ENCODE data around the gene SPINK6. TPM values are rescaled to one million over a fixed set of nuclear protein-coding genes. Genes with fewer than 3 reads are reported as not detected.

The SPINK6 gene
- polyA plus RNA-seq, 1 donor (not counting 4 experiments of a cell fraction or from before 2014, with no cell fraction given), result 35.5 TPM

DNA sequence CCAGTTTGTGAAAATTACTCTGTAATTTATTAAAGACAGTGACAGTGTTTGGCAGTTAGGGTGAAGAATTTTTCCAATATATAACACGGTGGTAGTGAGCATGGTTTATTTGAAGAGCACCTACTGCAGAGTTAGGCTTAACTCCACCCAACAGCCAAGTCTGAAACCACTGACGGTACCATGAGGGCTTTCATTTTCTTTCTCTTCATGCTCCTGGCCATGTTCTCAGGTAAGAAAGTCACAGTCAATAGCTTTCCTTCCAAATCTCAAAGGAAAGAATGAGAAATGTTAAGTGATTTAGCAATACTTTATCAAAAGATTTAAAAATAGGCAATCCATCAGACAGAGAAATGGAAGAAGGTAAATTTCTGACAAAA lies 35.6 kb downstream of the SPINK6 start, which contains the start of gene MARCOL:
TSS of gene MARCOL (plus strand) at position 108 of the 377 bp plus-strand sequence. CDS start at position 181, 73 bp downstream.
- no peak within 1 kb of the TSS for H2AFZ ChIP-seq (ENCODE audit: control insufficient read depth, low read length)

DNA sequence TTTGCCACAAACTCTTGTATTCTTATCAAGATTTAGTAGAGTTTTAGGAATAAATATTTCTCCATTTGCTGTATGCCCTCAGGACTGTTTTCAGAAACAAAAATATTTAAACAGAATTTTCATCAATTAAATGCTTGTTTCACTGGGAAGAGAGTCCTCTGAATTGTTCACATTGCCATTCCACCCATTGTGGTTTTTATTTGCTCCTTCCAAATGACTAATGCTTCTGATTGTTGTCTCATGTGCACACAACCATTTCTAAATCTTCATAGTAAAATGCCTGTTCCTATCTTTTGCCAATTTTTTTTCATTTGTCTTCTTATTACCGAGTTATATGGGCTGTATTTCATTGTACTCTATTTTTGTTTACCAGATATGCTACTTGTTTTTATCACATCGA lies 46.1 kb downstream of the SPINK6 start:
- no peak for DNase-seq (ENCODE audit: low read depth, low spot score)
- Histone ChIP-seq H3K9me3 (ENCODE audit: control insufficient read depth, low read depth, low read length) (no peaks in the 10 kb centered on the region), H3K4me3 (ENCODE audit: control insufficient read depth in 2 of 3, extremely low read depth in 1 of 3, insufficient read depth in 2 of 3, low read depth in 1 of 3, low read length in 3 of 3) (no peak overlapping the region), H2AFZ (ENCODE audit: control insufficient read depth, low read length) (no peak overlapping the region), H4K20me1 (ENCODE audit: control insufficient read depth, extremely low read depth, insufficient read depth, low read length) (no peaks in the 10 kb centered on the region), H3K27ac (ENCODE audit: control insufficient read depth, insufficient read depth, low read length) (no peak overlapping the region), H3K4me2 (ENCODE audit: control insufficient read depth, extremely low read depth, insufficient read depth, low read depth, low read length) (no peak overlapping the region), H3K36me3 (ENCODE audit: control insufficient read depth in 2 of 2, extremely low read depth in 1 of 2, insufficient read depth in 2 of 2, low read length in 2 of 2) (no peaks in the 10 kb centered on the region), H3K9ac (ENCODE audit: control insufficient read depth, extremely low read depth, insufficient read depth, low read length) (no peak overlapping the region), H3K79me2 (ENCODE audit: control insufficient read depth, insufficient read depth, low read length) (no peaks in the 10 kb centered on the region), H3K9me1 (ENCODE audit: control insufficient read depth, extremely low read depth, insufficient read depth, low read length) (no peaks in the 10 kb centered on the region), H3K4me1 (ENCODE audit: control insufficient read depth, extremely low read depth, insufficient read depth, low read length) (no peaks in the 10 kb centered on the region), H3K27me3 (ENCODE audit: control insufficient read depth, extremely low read depth, insufficient read depth, low read length) (no peaks in the 10 kb centered on the region)
- dilution Hi-C loops (cut with MboI; ENCODE audit: extremely low pct_ligation_motif_present, low sequenced_read_pairs), result no loop called here
- TF ChIP-seq, protein P1, sequence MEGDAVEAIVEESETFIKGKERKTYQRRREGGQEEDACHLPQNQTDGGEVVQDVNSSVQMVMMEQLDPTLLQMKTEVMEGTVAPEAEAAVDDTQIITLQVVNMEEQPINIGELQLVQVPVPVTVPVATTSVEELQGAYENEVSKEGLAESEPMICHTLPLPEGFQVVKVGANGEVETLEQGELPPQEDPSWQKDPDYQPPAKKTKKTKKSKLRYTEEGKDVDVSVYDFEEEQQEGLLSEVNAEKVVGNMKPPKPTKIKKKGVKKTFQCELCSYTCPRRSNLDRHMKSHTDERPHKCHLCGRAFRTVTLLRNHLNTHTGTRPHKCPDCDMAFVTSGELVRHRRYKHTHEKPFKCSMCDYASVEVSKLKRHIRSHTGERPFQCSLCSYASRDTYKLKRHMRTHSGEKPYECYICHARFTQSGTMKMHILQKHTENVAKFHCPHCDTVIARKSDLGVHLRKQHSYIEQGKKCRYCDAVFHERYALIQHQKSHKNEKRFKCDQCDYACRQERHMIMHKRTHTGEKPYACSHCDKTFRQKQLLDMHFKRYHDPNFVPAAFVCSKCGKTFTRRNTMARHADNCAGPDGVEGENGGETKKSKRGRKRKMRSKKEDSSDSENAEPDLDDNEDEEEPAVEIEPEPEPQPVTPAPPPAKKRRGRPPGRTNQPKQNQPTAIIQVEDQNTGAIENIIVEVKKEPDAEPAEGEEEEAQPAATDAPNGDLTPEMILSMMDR (optimal IDR thresholded peaks at IDR 0.05 in 1 of 3, IDR thresholded peaks at IDR 0.05 in 1 of 3, conservative IDR thresholded peaks at IDR 0.05 in 1 of 3; ENCODE audit: extremely low read depth in 1 of 3, insufficient read depth in 2 of 3, low read length in 3 of 3), result no peak
- TF ChIP-seq EZH2 (IDR thresholded peaks at IDR 0.05; ENCODE audit: low read length), result no peak
- no peak for FAIRE-seq

More for the DNA sequence above, 35.6 kb downstream of the SPINK6 start, which contains the start of gene MARCOL:
- no peak within 1 kb of the TSS for H3K9ac ChIP-seq (ENCODE audit: control insufficient read depth, extremely low read depth, insufficient read depth, low read length)
- H3K36me3 ChIP-seq (ENCODE audit: control insufficient read depth in 2 of 2, extremely low read depth in 1 of 2, insufficient read depth in 2 of 2, low read length in 2 of 2), result no peaks in the 10 kb centered on the region
- DNase-seq (ENCODE audit: low read depth, low spot score), result no peak
- no peaks in the 10 kb centered on the region for H4K20me1 ChIP-seq (ENCODE audit: control insufficient read depth, extremely low read depth, insufficient read depth, low read length)
- no peaks in the 10 kb centered on the region for H3K27me3 ChIP-seq (ENCODE audit: control insufficient read depth, extremely low read depth, insufficient read depth, low read length)
- TF ChIP-seq, protein P1 (optimal IDR thresholded peaks at IDR 0.05 in 1 of 3, IDR thresholded peaks at IDR 0.05 in 1 of 3, conservative IDR thresholded peaks at IDR 0.05 in 1 of 3; ENCODE audit: extremely low read depth in 1 of 3, insufficient read depth in 2 of 3, low read length in 3 of 3), result no peak
- no peak for TF ChIP-seq EZH2 (IDR thresholded peaks at IDR 0.05; ENCODE audit: low read length)
- no peaks in the 10 kb centered on the region for H3K9me1 ChIP-seq (ENCODE audit: control insufficient read depth, extremely low read depth, insufficient read depth, low read length)
- H3K79me2 ChIP-seq (ENCODE audit: control insufficient read depth, insufficient read depth, low read length), result no peaks in the 10 kb centered on the region
- dilution Hi-C loops (cut with MboI; ENCODE audit: extremely low pct_ligation_motif_present, low sequenced_read_pairs), result no loop called here
- H3K9me3 ChIP-seq (ENCODE audit: control insufficient read depth, low read depth, low read length), result no peaks in the 10 kb centered on the region
- FAIRE-seq, result no peak
- H3K27ac ChIP-seq (ENCODE audit: control insufficient read depth, insufficient read depth, low read length), result no peak within 1 kb of the TSS
- no peaks in the 10 kb centered on the region for H3K4me1 ChIP-seq (ENCODE audit: control insufficient read depth, extremely low read depth, insufficient read depth, low read length)
- no peak within 1 kb of the TSS for H3K4me2 ChIP-seq (ENCODE audit: control insufficient read depth, extremely low read depth, insufficient read depth, low read depth, low read length)
- no peak within 1 kb of the TSS for H3K4me3 ChIP-seq (ENCODE audit: control insufficient read depth in 2 of 3, extremely low read depth in 1 of 3, insufficient read depth in 2 of 3, low read depth in 1 of 3, low read length in 3 of 3)

Measured in keratinocyte (primary cell).